ENCODE measurements around the gene PTPRN2.
A peak's percentile ranks its signal among the peaks of the same experiment; 100 is the strongest.
"Not testable (repeated sequence)": the region's sequence is repeated elsewhere in the genome, so short reads cannot be mapped to it uniquely, and the experiment has no call there.

Gene PTPRN2

DNA sequence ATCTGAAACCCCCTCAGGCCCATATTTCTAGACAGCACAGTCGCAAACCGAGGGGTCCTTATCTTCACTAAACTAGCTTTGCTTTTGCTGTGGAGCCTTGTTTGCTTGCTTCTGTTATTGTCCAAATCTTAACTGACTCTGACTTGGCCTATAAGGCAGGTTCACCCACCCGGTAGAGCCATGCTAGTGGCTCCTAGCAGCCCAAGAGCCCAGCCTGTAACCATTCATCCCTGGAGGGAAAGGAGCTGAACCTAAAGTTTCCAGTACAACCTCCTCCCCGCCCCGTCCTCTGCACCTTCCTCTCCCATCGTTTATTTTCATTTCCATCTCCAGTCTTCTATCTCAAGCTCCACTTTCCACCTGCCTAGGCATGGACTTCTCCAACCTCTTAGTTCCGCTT, 345.7 kb downstream of the PTPRN2 start:
- DNase-seq = no peak

DNA sequence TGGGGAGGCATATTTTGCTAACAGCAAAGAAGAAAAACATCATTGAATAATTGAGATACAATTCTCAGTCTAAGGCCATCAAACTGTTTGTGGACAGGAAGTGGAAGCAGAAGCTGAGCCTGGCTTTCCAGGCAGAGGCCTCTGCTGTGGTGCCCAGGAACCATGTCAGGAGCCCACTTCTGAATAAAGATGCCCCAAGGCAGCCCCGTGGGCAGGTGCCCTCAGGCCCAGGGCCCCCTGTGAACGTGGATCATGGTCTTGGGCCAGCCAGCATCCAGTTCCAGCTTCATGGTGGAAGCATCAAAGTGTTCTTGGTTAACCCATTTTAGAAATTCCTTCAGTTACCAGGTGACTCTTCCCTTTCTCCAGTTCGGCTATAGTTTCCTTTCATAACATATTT, 346.8 kb downstream of the PTPRN2 start:
- no peak for DNase-seq

DNA sequence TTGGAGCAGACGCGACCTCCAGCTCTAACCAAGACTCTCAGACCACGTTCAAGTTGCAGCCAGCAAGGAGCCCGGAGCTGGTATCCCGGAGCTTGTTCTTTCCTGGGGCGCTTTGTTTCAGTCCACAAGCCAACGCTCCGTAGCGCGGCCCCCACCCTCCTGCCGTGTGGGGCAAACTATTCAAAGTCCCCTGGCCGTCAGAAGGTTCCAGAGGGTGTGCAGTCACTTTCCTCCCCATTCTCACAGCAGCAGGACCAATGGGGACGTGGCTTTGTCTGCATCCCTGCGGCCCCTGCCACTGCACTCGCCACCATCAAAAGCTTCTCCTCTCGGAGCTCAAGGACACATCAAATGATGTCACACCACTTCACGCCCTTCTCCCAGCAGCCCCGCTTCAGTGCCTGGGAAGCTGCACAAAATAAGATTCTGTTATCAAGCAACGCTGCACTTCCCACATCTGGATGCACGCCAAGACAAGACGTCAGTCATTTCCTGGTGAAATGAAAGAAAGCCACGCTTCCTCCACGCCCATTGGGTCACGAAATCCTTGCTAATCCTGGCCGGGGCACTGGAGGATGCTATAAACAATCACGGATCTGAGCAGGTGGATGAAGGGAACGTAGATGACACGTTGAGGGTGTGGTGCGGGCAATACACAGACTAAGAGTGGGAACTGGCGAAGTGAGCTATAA, 348.2 kb downstream of the PTPRN2 start:
- DNase-seq = no peak

DNA sequence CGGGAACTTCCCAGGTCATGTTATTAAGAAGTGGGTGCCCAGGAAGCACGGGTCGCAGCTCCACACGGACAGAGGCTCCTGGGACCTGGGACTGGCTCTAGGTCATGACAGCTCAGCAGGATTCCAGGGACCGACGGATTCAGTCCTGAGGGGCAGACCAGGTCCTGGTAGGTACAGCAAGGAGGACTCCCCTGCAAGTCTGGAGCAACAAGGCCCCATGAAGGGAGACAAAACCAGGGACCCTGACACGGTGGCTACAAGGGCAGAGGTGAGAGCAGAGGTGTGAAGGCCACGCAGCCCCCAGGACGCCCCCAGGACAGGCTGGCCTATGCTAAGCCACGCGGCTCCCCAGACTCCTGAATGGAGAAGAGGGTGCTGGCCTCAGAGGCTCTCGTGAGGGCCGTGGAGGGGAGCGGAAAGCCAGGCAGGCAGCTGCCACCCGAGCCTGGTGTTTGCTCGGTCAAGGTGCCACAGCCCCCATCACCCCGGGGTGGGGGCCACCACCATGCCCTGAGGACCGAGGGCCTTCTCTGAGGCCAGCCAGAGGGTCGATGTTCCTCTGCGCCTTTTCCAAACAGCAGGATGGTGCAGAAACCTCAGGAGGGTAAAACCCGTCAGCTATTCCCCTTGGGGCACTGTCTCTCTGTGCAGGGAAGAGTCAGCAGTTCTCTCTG, 348.9 kb downstream of the PTPRN2 start:
- no peak for DNase-seq

DNA sequence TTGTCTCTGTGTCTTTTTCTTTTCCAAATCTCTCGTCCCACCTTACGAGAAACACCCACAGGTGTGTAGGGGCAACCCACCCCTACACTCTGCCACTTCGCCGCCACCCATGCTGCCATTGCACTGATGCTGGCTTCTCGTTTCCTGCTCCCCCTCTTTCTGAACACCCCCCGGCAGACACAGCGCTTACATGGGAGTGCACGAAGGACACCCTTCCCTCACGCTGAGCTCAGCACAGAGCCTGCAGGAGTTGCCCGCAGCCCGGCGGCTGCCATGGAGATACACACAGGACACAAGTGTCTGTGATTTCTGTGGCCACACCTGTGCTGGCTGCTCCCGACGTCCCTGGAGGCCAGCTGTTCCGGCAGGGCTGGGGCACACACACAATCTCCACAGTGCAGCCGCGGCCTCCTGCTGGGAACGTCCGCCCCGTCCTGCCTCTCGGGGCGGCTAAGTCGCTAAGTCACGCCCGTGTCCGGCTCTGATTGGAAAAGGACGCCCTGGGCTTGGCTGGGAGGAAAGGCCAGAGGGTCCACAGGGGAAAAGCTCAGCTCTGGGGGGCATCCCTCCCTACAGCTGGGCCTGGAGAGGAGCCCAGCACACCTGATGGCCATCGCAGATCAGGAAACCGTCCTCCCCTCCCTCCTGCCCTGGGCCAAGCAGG, 349.8 kb downstream of the PTPRN2 start:
- peak; percentile 44 for DNase-seq

DNA sequence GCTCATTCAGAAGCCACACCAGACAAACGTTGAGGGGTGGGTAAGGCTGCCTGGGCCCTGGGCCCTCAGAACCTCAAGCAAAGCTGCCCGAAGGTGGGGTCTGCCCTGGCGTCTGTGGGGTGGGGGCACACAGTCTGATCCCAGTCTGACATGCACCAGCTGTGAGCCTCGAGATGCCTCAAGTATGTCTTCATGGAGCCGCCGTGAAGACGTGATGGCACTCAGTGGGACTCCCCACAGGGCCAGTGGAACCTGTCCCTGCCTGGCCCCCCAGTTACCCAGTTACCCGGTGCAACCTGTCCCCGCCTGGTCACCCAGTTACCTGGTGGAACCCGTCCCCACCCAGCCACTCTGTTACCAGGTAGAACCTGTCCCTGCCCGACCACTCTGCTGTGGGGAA, 351.2 kb downstream of the PTPRN2 start:
- no peak for DNase-seq

DNA sequence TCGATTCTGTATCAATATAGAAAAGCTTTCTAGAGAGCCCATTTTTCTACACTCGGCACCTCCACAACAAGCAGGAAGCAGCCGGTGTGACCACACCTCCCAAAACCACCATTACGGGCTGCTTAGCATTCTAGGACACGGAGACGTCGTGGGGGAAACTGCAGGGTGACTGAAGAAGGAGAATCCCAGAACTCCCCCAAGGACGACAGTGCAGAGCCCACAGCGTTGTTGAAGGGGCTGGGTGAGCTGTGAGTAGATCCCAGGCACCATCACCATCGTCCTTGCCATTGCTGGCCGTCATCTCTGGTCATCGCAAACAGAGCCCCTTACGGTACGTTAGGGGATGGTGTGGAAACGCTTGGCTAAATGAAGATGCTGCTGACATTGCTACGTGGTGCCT, 351.8 kb downstream of the PTPRN2 start:
- DNase-seq = no peak

DNA sequence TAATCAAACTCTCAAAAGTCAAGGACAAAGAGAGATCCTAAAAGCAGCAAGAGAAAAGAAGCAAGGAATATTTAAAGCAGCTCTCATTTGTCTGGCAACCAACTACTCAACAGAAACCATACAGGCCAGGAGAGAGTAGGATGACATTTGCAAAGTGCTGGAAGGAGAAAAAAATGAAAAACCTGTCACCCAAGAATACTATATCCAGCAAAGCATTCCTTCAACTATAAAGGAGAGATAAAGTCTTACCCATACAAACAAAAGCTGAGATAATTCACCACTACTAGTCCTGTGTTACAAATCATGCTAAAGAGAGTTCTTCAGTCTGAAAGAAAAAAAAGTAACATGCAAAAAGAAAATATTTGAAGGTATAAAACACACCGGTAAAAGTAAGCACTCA, 357.7 kb downstream of the PTPRN2 start:
- DNase-seq = no peak

DNA sequence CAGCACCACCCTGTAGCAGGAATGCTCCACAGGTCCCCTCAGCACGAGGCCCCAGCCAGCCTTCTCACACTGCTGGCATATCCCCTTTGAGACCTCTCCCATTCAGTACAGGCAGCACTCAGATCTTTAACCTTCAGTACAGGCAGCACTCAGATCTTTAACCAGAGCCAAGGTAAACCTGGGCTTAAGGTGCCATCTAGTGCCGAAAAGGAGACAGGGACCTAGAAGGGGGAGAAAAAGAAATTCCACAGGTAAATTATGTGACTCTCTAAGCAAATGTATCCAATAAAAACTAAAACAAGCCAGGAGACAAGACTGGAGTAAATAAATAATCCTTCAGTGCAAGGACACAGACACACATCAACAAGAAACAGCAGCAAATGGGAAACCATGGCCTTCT, 358.6 kb downstream of the PTPRN2 start:
- DNase-seq = peak; percentile 12

DNA sequence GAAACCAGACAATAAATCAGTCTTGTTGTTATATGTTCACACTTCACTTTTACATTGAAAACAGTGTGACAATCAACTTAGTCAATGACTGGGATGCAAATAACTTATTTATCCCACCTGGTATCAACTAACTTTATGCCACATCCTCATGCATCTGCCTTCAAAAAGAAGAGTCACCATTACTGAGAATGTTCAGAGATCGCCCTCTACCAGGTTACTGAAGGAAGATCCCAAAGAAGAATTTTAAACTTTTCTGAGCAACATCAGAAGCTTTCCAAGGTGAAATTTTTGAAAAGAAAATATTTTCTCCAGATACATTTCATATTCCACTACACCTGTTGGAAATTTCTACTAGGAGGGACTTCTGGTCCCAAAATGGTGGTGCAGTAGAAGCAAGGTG, 359.5 kb downstream of the PTPRN2 start:
- no peak for DNase-seq

DNA sequence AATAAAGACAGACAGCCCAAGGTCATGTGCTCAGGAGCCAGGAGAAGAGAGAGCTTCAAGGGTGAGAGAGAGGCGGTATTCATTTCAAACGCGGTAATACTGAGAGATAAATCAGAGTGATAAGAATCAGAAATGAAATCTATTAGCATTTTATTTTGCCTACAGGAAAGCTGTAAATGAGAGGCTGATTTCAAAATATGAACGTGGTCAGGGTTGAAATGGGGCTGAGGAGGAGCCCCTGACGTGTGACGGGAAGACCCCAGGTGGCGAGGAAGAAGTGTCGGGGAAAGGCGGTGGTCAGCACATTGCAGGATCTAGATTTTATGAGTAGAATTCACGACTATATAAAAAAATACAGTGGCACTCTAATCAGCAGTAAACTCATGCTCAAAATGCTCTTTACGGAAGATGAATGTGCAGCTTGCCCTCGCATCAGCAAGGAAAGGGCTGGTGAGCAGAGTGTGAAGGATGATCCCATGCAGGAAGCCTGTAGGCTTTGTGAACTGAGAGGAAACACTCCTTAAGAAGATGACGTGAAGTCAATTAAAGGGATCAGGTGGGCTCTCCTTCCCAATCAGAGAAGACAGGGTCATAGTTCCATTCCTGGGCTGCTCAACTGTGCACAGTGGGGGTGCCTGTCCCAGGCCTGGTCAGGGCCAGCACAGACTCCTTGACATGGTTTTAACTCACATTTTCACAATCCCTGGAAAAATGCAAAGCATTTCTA, 360.2 kb downstream of the PTPRN2 start:
- no peak for DNase-seq

DNA sequence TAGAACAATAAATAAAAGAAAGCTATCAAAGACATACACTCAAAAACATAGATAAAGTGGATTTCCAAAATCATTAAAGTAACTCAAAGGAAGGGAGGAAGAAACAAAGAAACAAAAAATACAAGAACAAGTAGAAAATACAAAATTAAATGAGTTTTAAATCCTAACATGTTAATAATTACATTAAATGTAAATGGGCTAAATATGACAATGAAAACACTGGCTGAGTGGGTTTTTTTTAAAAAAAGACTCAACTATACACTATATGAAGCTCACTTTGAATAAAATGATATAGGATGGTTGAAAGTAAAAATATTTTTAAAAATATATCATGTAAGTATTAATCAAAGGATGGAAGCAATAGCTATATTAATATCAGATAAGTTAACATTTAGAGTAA, 371.4 kb downstream of the PTPRN2 start:
- DNase-seq = no peak

DNA sequence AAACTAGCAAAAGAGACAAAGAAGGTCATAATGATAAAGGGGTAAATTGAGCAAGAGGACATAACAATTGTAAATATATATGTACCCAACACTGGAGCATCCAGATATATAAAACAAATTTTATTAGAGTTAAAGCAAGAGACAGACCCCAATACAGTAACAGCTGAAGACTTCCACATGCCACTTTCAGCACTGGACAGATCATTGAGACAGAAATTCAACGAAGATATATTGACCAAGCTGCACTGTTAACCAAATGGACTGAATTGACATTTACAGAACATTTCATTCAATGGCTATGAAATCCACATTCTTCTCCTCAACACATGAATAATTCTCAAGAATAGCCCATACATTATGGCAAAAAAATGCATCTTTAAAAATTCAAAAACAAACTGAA, 378.2 kb downstream of the PTPRN2 start:
- DNase-seq = no peak

DNA sequence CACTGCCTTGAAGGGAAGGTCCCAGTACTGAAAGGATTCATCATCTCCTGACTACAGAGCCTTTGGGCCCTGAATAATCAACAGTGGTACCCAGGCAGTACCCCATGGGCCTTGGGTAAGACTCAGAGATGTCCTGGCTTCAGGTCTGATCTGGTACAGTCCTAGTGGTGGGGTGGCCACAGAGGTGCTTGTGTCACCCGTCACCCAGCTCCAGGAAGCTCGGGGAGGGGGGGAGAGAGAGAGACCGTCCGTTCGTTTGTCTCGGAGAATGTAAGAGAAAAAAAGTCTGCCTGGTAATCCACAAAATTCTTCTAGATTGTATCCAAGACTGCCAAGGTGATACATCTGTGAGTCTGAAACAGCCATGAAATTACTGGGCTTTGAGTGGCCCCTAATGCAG, 381.3 kb downstream of the PTPRN2 start:
- no peak for DNase-seq

DNA sequence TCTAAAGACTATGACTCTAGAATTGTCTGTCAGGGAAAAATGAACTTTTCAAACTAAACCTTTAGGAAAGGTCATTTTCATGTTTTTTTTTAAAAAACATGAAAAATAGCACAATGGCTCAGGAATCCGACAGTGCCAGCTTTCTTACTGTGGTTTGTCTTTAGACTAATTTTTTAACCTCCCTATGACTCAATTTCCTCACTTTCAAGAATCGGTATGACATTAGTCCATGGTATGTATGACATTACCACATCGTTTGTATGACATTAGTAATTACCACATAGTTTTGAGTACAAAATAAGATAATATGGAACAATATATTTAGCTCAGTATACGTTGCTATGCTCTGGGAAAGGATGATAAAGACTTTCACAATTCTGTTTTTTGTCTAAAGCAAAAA, 383.2 kb downstream of the PTPRN2 start:
- no peak for DNase-seq

DNA sequence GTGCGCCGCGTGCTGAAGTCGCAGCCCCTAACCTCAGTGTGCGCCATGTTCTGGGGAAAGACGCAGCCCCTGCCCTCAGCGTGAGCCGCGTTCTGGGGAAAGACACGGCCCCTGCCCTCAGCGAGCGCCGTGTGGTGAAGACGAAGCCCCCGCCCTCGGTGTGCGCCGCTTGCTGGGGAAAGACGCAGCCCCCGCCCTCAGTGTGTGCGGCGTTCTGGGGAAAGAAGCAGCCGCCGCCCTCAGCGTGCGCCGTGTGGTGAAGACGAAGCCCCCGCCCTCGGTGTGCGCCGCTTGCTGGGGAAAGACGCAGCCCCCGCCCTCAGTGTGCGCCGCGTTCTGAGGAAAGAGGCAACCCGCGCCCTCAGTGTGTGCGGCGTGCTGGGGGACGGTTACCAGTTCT, 383.7 kb downstream of the PTPRN2 start:
- DNase-seq = not testable (repeated sequence)

DNA sequence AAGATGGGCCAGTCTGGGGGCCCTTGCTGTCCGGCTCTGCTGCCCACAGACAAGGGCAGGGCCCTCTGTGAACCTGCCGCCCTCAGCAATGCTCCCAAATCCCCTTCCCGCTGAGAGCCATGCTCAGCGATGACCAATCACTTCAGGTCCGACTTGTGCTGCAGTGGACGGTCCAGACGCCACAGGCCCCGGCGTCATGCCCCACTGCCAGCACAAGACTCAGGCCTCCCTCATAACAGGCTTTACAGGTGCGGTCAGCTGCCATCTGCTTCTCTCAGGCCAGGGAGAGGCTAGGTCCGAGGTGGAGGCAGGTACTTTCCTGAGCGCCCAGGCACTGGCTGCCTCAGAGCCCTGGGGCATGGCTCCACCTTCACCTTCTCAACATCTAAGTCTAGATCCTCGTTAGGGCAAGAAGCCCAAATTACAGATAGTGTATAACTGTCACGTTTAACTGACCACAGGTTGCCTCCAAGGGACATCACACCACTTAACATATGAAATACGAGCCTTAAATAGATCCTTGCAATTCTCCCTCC, 393.2 kb downstream of the PTPRN2 start:
- no peak for DNase-seq

DNA sequence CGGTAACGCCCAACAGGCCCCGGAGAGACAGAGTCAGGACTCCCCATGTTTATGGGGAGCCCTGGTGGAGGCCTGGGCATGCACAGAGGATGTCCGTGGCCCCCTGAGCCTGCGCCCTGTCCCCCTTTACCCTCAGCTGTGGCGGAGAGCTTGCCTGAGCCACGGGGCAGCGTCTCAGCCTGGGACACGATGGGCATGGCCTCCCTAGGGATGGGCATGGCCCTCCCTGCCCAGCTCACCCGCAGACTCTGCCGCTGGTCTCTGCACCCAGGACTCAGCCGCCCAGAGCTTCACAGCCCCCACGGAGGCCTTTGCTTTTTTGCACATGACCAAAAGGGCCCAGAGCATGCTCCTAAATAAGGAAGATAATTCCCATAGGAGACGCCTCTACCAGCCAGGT, 394.2 kb downstream of the PTPRN2 start:
- no peak for DNase-seq

DNA sequence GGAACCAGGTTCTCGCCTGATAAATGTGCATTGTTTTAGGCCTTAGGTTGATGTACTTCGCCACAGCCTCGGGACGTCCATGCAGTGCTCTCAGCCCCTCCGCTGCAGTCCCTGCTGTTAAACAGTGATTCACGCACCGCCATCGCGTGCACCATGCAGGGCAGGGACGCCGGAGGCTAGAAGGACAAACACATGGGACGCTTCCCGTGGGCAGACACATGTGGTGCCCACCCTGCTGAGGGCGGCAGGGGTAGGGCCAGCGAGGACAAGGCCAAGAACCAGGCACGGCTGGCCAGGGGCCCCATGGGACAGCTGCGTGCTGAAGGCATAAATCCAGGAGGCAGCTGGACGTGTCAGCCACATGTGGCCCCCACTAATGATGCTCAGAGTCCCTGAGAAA, 394.7 kb downstream of the PTPRN2 start:
- peak; percentile 41 for DNase-seq

DNA sequence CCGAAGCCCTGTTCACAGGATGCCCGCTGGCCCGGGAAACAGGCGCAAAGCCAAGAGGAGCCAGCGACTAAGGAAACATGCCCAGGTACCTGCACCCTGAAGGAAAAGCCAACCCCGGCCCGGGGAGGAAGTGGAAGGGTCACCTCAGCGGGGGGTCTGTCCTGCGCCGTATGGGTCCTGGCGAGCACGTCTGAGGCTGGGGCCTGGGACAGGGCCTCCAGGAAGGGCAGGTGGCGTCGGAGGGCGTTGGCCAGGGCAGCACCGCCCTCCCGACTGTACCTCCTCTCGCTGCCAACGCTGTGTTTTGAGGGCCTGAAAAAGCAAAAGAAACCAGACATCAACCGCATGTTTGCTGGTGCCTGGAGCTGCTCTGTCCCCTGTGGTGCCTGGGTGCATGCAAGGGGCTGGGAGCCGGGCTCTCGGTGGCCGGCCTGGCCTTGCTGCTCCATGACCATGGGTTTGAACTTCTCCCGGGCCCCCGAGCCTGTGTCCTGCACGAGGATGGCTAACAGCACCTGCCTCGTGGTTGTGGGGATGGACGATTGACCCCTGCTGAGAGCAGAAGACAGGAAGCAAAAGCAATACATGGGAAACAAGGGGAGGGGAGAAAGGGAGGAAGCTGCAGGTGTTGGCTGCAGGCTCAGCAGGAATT, 395.3 kb downstream of the PTPRN2 start:
- DNase-seq = peak; percentile 69

DNA sequence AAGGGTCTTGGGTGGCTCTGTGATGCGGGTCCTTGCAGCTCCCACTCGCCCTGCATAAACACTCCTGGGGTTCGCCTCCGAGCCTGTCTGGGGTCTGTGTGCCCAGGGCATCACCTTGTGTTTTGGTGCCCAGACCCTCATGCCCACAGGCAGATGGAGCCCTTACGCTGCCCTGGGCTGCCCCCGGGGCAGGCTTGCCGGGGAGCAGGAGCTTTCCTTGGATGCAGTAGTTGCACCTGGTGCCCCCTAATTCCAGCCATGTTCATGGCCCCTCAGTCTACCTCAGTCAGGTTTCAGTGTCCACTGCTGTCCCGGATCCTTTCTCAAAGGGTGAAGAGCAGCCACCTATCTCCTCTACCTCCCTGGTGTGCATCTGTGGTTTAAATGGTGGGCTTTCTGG, 396.0 kb downstream of the PTPRN2 start:
- no peak for DNase-seq

DNA sequence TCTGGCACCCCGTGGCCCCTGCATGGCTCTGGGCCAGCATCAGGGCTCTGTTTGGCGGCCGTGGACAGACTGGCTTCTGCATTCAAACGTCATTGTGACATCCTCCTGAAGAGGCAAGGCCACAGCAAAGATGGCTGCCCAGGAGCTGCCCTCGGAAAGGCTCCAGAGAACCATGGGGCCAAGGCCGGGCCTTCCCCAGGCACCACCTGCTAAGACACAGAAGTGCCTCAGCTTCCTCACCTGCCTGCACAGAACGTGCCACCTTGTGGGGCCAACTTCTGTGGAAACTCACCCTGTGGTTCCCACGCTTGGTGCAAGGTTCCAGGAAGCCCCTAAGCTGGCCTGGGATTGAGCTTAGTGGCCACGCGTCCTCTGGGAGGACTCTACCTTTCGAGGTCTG, 396.9 kb downstream of the PTPRN2 start:
- DNase-seq = no peak

DNA sequence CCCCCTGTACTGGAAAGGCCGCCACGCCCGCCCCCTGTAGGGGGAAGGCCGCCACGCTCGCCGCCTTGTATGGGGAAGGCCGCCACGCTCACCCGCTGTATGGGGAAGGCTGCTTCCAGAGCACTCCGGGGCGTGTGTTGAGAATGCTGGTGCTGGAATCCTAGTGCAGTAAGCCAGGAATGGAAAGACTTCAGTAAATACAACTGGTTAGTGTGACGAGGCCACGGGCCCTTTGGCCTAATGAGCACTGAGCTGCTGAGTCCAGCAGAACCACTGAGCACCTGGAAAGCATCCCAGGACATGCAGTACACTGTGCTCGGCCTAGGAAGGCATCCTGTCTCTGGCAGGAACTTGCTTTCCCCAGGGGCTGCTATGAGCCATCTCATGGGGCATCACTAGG, 398.9 kb downstream of the PTPRN2 start:
- DNase-seq = no peak

Data from NCI-H146 (cell line).